HG02885 (cell line): ENCODE results near the gene KRT79.
"Not testable (repeated sequence)": the region's sequence is repeated elsewhere in the genome, so short reads cannot be mapped to it uniquely, and the experiment has no call there.

ENCODE experiments used
- ATAC-seq: cut with Tn5 transposase; IDR thresholded peaks from one replicate; pipeline ENCODE4 v1.9.1; 2021; ENCODE audit warnings: mild to moderate bottlenecking; ENCODE audit not compliant: unreplicated experiment, poor library complexity

KRT79 gene

GRCh38 chr12:52861511-52861910 lies 27.4 kb upstream of the KRT79 start:
- no peak for ATAC-seq

- no peak for ATAC-seq
These were observed 26.2 kb upstream of the KRT79 start for GRCh38 chr12:52860102-52860823.

- no peak for ATAC-seq
These were observed 23.4 kb upstream of the KRT79 start for GRCh38 chr12:52857500-52857899.

DNA sequence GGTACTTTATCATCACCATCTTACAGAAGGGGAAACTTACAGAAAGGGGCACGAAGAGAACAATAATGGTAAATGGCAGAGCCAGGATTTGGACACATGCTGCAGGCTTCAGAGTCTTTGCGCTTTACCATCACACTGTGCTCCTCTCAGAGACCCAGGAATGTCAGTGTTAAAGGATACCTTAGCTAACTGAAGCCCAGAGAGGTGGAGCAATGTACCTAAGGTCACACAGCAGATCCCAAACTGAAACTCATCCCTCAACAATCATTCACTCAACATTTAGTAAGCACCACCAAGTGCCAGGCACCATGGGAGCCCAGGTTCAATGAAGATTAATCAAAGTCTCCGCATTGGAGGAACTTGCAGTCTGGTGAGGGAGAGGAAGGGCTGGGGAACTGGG lies 22.7 kb upstream of the KRT79 start:
- no peak for ATAC-seq

GRCh38 chr12:52856077-52856476 lies 22.0 kb upstream of the KRT79 start:
- not testable (repeated sequence) for ATAC-seq

GRCh38 chr12:52851787-52852186 lies 17.7 kb upstream of the KRT79 start:
- ATAC-seq: no peak

DNA sequence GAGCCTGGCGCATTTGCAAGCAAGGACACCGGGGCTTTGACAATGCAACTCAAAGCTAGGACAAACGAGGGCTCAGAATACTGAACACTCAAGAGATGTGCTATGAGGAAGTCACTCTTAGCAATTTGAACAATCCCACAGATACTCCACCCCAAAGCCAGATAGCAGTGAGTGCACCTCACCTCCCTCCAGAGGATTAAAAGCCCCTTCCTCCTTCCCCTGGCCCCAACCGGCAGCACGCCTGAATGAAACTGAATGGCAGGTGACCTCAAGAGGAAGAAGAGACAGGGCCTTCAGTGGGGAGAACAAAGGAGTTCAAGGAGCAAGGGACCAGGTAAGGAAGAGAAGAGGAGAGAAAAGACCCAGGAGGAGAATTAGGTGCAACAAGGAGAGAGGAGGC lies 16.6 kb upstream of the KRT79 start:
- ATAC-seq: no peak

- ATAC-seq: no peak
These were observed 15.4 kb upstream of the KRT79 start for GRCh38 chr12:52849511-52849910.

DNA sequence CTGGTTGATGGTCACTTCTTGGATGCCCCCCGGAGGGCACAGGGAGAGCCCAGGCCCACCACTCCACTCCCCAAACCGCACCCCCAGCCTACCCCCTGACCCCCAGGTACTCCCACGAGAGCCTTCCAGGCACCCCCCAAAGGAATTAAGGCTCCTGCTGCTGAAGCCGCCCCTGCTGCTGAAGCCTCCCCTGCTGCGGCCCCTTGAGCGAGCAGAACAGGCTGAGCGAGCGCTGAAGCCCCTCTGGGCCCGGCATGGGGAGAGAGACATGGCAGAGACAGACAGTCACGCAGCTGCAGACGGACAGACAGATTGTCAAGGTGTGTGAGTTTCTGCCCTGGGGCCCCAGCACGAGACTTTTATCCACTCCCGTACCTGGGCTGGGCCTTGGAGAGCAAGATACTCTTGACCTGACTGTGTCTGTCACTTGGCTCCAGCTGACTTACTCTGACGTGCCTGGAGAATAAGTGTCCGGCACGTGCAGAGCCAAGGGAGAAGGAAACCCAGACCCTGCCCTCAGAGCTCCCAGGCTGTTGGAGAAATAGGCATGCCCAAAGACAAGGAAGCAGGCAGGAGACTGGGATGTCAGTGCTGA lies 14.6 kb upstream of the KRT79 start, which contains the start of gene KRT78:
Gene KRT78, minus strand, starts transcription at position 334 of the 595 bp plus-strand sequence. Its CDS starts 64 bp downstream, at position 270.
- ATAC-seq: no peak

DNA sequence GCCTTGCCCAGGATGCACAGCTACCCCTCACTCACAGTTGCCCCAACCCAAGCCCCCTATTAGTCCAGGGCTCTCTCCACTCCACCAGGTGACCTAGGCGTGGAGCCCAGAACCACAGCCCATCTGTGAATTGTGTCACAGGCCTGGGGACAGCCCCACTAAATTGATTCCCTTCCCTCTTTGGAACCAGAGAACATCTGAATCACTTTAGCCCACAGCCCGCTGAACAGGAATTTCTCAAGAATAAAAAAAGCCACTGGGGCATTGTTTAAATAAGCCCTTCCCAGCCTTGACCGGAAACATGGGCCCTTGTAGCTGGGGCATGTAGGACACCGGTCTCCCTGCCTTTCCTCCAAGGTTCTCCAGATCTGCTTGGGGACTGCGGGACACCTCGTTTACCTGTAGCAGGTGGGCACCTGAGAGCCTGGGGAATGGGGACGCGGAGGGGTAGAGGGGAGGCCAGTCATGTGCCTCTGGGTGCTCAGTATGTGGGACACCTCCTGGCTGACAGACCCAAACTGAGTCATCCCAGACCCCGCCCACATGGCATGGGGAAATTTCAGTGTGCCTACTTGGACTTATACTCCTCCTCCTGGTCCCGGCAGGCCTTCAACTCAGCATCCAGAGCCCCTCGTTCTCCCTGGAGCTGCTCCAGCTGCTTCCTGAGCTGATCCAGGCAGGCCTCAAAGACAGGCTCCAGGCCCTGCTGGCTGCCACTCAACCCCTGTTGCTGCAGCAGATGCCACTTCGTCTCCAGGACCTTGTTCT lies 13.4 kb upstream of the KRT79 start:
- no peak for ATAC-seq

- no peak for ATAC-seq
These were observed 12.4 kb upstream of the KRT79 start for GRCh38 chr12:52846356-52846970.

- ATAC-seq: no peak
These were observed 11.8 kb upstream of the KRT79 start for GRCh38 chr12:52845946-52846345.

- no peak for ATAC-seq
These were observed 10.3 kb upstream of the KRT79 start for GRCh38 chr12:52844386-52844785.

- no peak for ATAC-seq
These were observed 5.5 kb upstream of the KRT79 start for GRCh38 chr12:52839436-52840105.

- ATAC-seq: no peak
These were observed 4.7 kb upstream of the KRT79 start for GRCh38 chr12:52838609-52839435.

DNA sequence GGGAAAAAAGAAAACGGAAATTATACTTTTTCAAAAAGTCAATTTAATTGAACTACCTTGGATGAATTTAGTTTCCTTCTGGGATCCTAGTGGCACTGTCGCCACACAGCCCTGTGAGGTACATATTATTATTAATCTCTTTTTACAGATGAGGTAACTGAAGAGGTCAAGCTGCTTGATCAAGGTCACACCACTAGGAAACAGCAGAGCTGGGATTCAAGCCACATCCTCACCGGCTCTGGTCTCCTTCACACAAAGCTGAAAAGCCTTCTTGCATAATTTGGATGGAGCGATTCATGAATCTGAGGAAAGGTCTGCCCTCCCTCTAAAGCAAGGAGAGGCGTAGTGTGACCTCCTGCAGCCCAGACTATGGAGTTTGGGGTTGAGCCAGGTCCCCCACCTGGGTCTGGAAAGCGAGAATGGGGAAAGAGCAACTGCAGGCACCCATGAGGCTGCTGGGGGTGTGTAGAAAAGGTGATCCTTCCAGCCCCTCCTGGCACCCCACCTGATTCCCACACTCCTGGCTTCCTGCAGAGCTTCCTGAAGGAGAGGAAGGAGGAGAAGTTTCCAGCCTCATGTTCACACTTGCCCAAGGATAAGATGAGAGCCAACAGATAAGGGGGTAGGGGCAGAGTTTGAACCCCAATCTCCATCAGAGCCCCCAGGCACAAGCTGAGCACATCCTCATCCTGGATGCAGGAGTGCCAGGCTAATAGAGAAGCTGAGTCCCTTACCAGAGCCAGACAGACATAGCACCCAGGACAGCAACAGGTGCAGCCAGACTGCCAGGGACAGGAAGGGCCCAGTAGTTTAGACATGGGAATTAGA lies 3.9 kb upstream of the KRT79 start:
- no peak for ATAC-seq

- ATAC-seq: no peak
These were observed 3.3 kb upstream of the KRT79 start for GRCh38 chr12:52837413-52837741.

GRCh38 chr12:52836491-52837412 lies 2.6 kb upstream of the KRT79 start:
- no peak for ATAC-seq
